ENCODE data around the gene NRBP1. TPM values are rescaled to one million over a fixed set of nuclear protein-coding genes. Genes with fewer than 3 reads are reported as not detected.

Gene NRBP1
- total and polyA plus RNA-seq, 9 of the 15 experiments (the other 6 are each of a cell fraction or from before 2014, with no cell fraction given), result 2.9 to 84.5 (median 36.9) TPM

GRCh38 chr2:27471961-27472360 is 43.5 kb downstream of the NRBP1 start (continued):
- TF ChIP-seq ZNF592 (IDR thresholded peaks at IDR 0.05) (0 out of 2 replicates have a peak, but pooled peaks have one; percentile 43), TCF7 (IDR thresholded peaks at IDR 0.05; ENCODE audit: borderline replicate concordance) (no peak), SMAD4 (CRISPR knock-in tag; conservative IDR thresholded peaks at IDR 0.05) (no peak), MAFG (tag; conservative IDR thresholded peaks at IDR 0.05) (peak; percentile 80), SREBF1 (IDR thresholded peaks at IDR 0.05; ENCODE audit: borderline replicate concordance, low read depth, low read length) (no peak), STAT6 (CRISPR knock-in tag; IDR thresholded peaks at IDR 0.05) (no peak), NBN (IDR thresholded peaks at IDR 0.05; ENCODE audit: low read depth) (no peak), PRDM10 (IDR thresholded peaks at IDR 0.05; ENCODE audit: partially characterized antibody) (peak; percentile 53), ASH1L (IDR thresholded peaks at IDR 0.05; ENCODE audit: borderline replicate concordance, low read depth, partially characterized antibody) (no peak), TCF15 (CRISPR knock-in tag; IDR thresholded peaks at IDR 0.05) (no peak), ZNF133 (CRISPR knock-in tag; IDR thresholded peaks at IDR 0.05) (no peak)

Measured in K562 (cell line).